Neural cell (in vitro differentiated cells): ENCODE data around the gene YPEL5.

Experiments used
- EP300 ChIP-seq: fragments of 450-650 bp; conservative IDR thresholded peaks from 2 replicates; pipeline ENCODE4 v1.6.1; 2014; ENCODE audit warnings: antibody characterized with exemption, mild to moderate bottlenecking, moderate library complexity; ENCODE audit not compliant: poor library complexity, severe bottlenecking
- EZH2 ChIP-seq: fragments of 200-600, 300-800 bp; shearing (Covaris generic), sonication (generic); IDR thresholded peaks from 2 replicates; pipeline ENCODE4 v1.6.1; 2014; ENCODE audit warnings: antibody characterized with exemption, low read length, borderline replicate concordance, mild to moderate bottlenecking; ENCODE audit not compliant: insufficient read depth, poor library complexity, severe bottlenecking
- POLR2AphosphoS5 ChIP-seq: IDR thresholded peaks from 2 replicates; pipeline ENCODE4 v1.6.1; 2012
- RAD21 ChIP-seq: fragments of 450-650 bp; conservative IDR thresholded peaks from 2 replicates; pipeline ENCODE4 v1.6.1; 2014; ENCODE audit warnings: antibody characterized with exemption, mild to moderate bottlenecking, moderate library complexity
- SMC3 ChIP-seq: fragments of 450-650 bp; conservative IDR thresholded peaks from 2 replicates; pipeline ENCODE4 v1.6.1; 2014; ENCODE audit warnings: antibody characterized with exemption, mild to moderate bottlenecking, moderate library complexity; ENCODE audit not compliant: poor library complexity
- TAF1 ChIP-seq: IDR thresholded peaks from 2 replicates; pipeline ENCODE4 v1.6.1; 2012; ENCODE audit warnings: low read depth
- TF ChIP-seq, protein P1 (sequence below): fragments of 450-650 bp; IDR thresholded peaks from 2 replicates; pipeline ENCODE4 v1.5.1; 2014; ENCODE audit warnings: antibody characterized with exemption, mild to moderate bottlenecking, moderate library complexity; ENCODE audit not compliant: poor library complexity, severe bottlenecking
- TF ChIP-seq, protein P2 (sequence below): IDR thresholded peaks from 2 replicates; pipeline ENCODE4 v1.6.1; 2012; ENCODE audit warnings: borderline replicate concordance

DNA sequence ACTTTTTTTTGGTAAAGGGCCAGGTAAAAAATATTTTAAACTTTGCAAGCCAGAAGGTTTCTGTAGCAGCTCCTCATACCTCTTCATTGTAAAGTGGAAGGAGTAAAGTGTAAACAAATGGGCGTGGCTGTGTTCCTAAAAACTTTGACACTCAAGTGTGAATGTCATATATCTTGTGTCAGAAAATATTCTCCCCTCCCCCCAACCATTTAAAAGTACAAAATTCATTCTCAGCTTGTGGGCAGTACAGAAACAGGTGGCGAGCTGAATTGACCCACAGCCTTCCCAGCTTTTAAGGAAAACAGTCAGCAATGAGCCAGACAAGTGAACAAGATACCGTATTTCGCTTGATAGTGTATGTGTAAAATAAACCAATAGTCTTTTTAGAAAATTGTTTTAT lies 4.0 kb downstream of the YPEL5 start:
- TF ChIP-seq, protein P1, sequence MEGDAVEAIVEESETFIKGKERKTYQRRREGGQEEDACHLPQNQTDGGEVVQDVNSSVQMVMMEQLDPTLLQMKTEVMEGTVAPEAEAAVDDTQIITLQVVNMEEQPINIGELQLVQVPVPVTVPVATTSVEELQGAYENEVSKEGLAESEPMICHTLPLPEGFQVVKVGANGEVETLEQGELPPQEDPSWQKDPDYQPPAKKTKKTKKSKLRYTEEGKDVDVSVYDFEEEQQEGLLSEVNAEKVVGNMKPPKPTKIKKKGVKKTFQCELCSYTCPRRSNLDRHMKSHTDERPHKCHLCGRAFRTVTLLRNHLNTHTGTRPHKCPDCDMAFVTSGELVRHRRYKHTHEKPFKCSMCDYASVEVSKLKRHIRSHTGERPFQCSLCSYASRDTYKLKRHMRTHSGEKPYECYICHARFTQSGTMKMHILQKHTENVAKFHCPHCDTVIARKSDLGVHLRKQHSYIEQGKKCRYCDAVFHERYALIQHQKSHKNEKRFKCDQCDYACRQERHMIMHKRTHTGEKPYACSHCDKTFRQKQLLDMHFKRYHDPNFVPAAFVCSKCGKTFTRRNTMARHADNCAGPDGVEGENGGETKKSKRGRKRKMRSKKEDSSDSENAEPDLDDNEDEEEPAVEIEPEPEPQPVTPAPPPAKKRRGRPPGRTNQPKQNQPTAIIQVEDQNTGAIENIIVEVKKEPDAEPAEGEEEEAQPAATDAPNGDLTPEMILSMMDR, result no peak
- TF ChIP-seq RAD21 (no peak), TAF1 (no peak), POLR2AphosphoS5 (no peak), SMC3 (no peak), EZH2 (no peak), EP300 (no peak)
- TF ChIP-seq, protein P2, sequence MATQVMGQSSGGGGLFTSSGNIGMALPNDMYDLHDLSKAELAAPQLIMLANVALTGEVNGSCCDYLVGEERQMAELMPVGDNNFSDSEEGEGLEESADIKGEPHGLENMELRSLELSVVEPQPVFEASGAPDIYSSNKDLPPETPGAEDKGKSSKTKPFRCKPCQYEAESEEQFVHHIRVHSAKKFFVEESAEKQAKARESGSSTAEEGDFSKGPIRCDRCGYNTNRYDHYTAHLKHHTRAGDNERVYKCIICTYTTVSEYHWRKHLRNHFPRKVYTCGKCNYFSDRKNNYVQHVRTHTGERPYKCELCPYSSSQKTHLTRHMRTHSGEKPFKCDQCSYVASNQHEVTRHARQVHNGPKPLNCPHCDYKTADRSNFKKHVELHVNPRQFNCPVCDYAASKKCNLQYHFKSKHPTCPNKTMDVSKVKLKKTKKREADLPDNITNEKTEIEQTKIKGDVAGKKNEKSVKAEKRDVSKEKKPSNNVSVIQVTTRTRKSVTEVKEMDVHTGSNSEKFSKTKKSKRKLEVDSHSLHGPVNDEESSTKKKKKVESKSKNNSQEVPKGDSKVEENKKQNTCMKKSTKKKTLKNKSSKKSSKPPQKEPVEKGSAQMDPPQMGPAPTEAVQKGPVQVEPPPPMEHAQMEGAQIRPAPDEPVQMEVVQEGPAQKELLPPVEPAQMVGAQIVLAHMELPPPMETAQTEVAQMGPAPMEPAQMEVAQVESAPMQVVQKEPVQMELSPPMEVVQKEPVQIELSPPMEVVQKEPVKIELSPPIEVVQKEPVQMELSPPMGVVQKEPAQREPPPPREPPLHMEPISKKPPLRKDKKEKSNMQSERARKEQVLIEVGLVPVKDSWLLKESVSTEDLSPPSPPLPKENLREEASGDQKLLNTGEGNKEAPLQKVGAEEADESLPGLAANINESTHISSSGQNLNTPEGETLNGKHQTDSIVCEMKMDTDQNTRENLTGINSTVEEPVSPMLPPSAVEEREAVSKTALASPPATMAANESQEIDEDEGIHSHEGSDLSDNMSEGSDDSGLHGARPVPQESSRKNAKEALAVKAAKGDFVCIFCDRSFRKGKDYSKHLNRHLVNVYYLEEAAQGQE, result no peak
